ENCODE results near the gene HPX.

The HPX gene, protein sequence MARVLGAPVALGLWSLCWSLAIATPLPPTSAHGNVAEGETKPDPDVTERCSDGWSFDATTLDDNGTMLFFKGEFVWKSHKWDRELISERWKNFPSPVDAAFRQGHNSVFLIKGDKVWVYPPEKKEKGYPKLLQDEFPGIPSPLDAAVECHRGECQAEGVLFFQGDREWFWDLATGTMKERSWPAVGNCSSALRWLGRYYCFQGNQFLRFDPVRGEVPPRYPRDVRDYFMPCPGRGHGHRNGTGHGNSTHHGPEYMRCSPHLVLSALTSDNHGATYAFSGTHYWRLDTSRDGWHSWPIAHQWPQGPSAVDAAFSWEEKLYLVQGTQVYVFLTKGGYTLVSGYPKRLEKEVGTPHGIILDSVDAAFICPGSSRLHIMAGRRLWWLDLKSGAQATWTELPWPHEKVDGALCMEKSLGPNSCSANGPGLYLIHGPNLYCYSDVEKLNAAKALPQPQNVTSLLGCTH

GRCh38 chr11:6440906-6441358, at the start of gene HPX:
Gene HPX (minus strand): TSS chr11:6440987. CDS start chr11:6440963, 24 bp downstream.
- Histone ChIP-seq H3K4me3 (ENCODE audit: low read depth in 1 of 2, low read length in 2 of 2) (no peak within 1 kb of the TSS), H3K9me3 (ENCODE audit: low read length) (no peaks in the 10 kb centered on the region), H3K27me3 (ENCODE audit: control insufficient read depth in 1 of 2, insufficient read depth in 2 of 2, low read length in 2 of 2) (no peaks in the 10 kb centered on the region), H3K27ac (ENCODE audit: low read depth, low read length) (no peak within 1 kb of the TSS), H3K36me3 (ENCODE audit: insufficient read depth, low read length) (no peaks in the 10 kb centered on the region), H3K9ac (ENCODE audit: low read length) (no peak within 1 kb of the TSS), H3K4me1 (ENCODE audit: insufficient read depth, low read length) (no peaks in the 10 kb centered on the region)

DNA sequence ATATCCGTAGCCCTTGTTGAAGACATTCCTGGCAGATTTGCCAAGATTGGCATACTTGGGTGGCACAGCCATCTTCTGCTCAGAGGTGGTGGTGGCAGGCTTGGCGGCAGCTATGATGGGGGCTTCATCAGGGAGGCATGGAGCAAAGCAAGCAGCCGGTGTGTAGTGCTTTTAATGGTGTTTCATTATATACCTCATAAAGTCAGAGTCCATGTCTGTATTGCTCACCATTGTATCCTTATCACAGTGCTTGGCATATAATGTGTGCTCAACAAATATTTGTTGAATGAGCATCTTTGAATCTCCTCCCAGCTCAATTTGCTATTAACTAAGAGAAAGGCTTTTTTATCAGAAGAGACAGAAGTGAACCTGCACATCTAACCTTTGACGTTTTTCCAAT, 48.5 kb upstream of the HPX start:
- Histone ChIP-seq H3K36me3 (ENCODE audit: insufficient read depth, low read length) (peaks cover 41% of the 10 kb centered on the region), H3K4me1 (ENCODE audit: insufficient read depth, low read length) (no peaks in the 10 kb centered on the region), H3K9ac (ENCODE audit: low read length) (no peak overlapping the region), H3K27ac (ENCODE audit: low read depth, low read length) (no peak overlapping the region), H3K27me3 (ENCODE audit: control insufficient read depth in 1 of 2, insufficient read depth in 2 of 2, low read length in 2 of 2) (no peaks in the 10 kb centered on the region), H3K9me3 (ENCODE audit: low read length) (no peaks in the 10 kb centered on the region), H3K4me3 (ENCODE audit: low read depth in 1 of 2, low read length in 2 of 2) (no peak overlapping the region)

GRCh38 chr11:6488821-6489220, 48.0 kb upstream of the HPX start:
- no peaks in the 10 kb centered on the region for H3K4me1 ChIP-seq (ENCODE audit: insufficient read depth, low read length)
- H3K27me3 ChIP-seq (ENCODE audit: control insufficient read depth in 1 of 2, insufficient read depth in 2 of 2, low read length in 2 of 2): no peaks in the 10 kb centered on the region
- H3K27ac ChIP-seq (ENCODE audit: low read depth, low read length): no peak overlapping the region
- no peaks in the 10 kb centered on the region for H3K9me3 ChIP-seq (ENCODE audit: low read length)
- no peak overlapping the region for H3K9ac ChIP-seq (ENCODE audit: low read length)
- H3K4me3 ChIP-seq (ENCODE audit: low read depth in 1 of 2, low read length in 2 of 2): no peak overlapping the region
- H3K36me3 ChIP-seq (ENCODE audit: insufficient read depth, low read length): peaks cover 41% of the 10 kb centered on the region

DNA sequence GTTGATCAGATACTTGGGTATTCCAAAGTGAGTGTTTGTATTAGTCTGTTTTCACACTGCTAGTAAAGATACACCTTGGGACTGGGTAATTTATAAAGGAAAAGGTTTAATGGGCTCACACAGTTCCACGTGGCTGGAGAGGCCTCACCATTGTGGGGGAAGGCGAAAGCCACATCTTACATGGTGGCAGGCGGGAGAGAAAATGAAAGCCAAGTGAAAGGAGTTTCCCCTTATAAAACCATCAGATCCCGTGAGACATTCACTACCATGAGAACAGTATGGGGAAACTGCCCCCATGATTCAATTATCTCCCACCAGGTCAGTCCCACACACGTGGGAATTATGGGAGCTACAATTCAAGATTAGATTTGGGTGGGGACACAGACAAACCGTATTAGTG, 47.6 kb upstream of the HPX start:
- Histone ChIP-seq H3K4me1 (ENCODE audit: insufficient read depth, low read length) (no peaks in the 10 kb centered on the region), H3K9ac (ENCODE audit: low read length) (no peak overlapping the region), H3K4me3 (ENCODE audit: low read depth in 1 of 2, low read length in 2 of 2) (no peak overlapping the region), H3K27ac (ENCODE audit: low read depth, low read length) (no peak overlapping the region), H3K9me3 (ENCODE audit: low read length) (no peaks in the 10 kb centered on the region), H3K36me3 (ENCODE audit: insufficient read depth, low read length) (peaks cover 46% of the 10 kb centered on the region), H3K27me3 (ENCODE audit: control insufficient read depth in 1 of 2, insufficient read depth in 2 of 2, low read length in 2 of 2) (no peaks in the 10 kb centered on the region)

DNA sequence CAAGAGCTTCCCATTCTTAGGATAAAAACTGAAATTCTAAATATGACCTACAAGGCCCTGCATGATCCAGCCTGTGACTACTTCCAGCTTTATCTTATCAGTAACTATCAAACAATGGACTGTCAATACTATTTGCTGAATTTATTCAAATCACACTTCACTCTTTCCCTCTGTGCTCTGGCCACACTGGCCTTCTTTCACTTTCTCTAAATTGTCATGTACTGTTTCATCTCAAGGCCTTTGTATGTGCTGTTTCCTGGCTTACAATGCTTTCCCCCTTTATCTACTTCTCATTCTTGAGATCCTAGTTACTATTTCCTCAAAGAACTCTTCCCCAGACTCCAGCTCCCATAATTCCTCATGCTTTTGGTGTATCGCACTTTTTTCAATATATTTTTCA, 46.2 kb upstream of the HPX start:
- Histone ChIP-seq H3K9ac (ENCODE audit: low read length) (no peak overlapping the region), H3K36me3 (ENCODE audit: insufficient read depth, low read length) (peaks cover 60% of the 10 kb centered on the region), H3K4me1 (ENCODE audit: insufficient read depth, low read length) (peaks cover 10% of the 10 kb centered on the region), H3K4me3 (ENCODE audit: low read depth in 1 of 2, low read length in 2 of 2) (no peak overlapping the region), H3K27me3 (ENCODE audit: control insufficient read depth in 1 of 2, insufficient read depth in 2 of 2, low read length in 2 of 2) (no peaks in the 10 kb centered on the region), H3K27ac (ENCODE audit: low read depth, low read length) (no peak overlapping the region), H3K9me3 (ENCODE audit: low read length) (no peaks in the 10 kb centered on the region)

GRCh38 chr11:6486256-6486655, 45.5 kb upstream of the HPX start:
- Histone ChIP-seq H3K4me3 (ENCODE audit: low read depth in 1 of 2, low read length in 2 of 2) (no peak overlapping the region), H3K36me3 (ENCODE audit: insufficient read depth, low read length) (peaks cover 54% of the 10 kb centered on the region)

GRCh38 chr11:6485661-6486060, 44.9 kb upstream of the HPX start:
- peaks cover 54% of the 10 kb centered on the region for H3K36me3 ChIP-seq (ENCODE audit: insufficient read depth, low read length)
- H3K4me1 ChIP-seq (ENCODE audit: insufficient read depth, low read length): peaks cover 13% of the 10 kb centered on the region

More at GRCh38 chr11:6486256-6486655, 45.5 kb upstream of the HPX start:
- H3K9ac ChIP-seq (ENCODE audit: low read length): no peak overlapping the region
- no peak overlapping the region for H3K27ac ChIP-seq (ENCODE audit: low read depth, low read length)
- H3K27me3 ChIP-seq (ENCODE audit: control insufficient read depth in 1 of 2, insufficient read depth in 2 of 2, low read length in 2 of 2): no peaks in the 10 kb centered on the region
- no peaks in the 10 kb centered on the region for H3K9me3 ChIP-seq (ENCODE audit: low read length)
- H3K4me1 ChIP-seq (ENCODE audit: insufficient read depth, low read length): peaks cover 12% of the 10 kb centered on the region

GRCh38 chr11:6483015-6483414, 42.2 kb upstream of the HPX start:
- Histone ChIP-seq H3K27ac (ENCODE audit: low read depth, low read length) (no peak overlapping the region), H3K4me3 (ENCODE audit: low read depth in 1 of 2, low read length in 2 of 2) (no peak overlapping the region), H3K36me3 (ENCODE audit: insufficient read depth, low read length) (peaks cover 66% of the 10 kb centered on the region), H3K4me1 (ENCODE audit: insufficient read depth, low read length) (peaks cover 25% of the 10 kb centered on the region), H3K9me3 (ENCODE audit: low read length) (no peaks in the 10 kb centered on the region), H3K9ac (ENCODE audit: low read length) (peak overlapping the region; percentile 95), H3K27me3 (ENCODE audit: control insufficient read depth in 1 of 2, insufficient read depth in 2 of 2, low read length in 2 of 2) (no peaks in the 10 kb centered on the region)

More at GRCh38 chr11:6485661-6486060, 44.9 kb upstream of the HPX start:
- Histone ChIP-seq H3K27me3 (ENCODE audit: control insufficient read depth in 1 of 2, insufficient read depth in 2 of 2, low read length in 2 of 2) (no peaks in the 10 kb centered on the region), H3K9me3 (ENCODE audit: low read length) (no peaks in the 10 kb centered on the region), H3K9ac (ENCODE audit: low read length) (no peak overlapping the region), H3K27ac (ENCODE audit: low read depth, low read length) (no peak overlapping the region), H3K4me3 (ENCODE audit: low read depth in 1 of 2, low read length in 2 of 2) (no peak overlapping the region)

DNA sequence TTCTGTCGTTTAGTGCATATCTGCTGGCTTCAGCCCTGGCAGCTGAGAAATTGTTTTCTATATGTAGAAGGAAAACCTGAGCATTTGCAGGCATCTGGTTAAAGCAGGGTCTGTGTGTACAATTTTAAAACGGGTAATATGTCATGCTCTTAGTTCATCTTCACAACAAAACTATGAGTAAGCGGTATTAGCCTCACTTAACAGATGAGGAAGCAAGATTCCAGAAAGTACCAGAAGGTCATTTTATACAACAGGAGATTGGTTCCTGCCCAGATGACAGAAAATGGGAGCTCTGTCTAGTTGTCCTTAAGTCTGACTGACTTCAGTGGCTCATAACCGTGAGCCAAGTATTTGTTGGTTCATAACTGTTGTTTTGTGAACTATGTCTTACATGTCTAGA, 41.7 kb upstream of the HPX start:
- peak overlapping the region; percentile 92 to 95 for H3K4me3 ChIP-seq (ENCODE audit: low read depth in 1 of 2, low read length in 2 of 2)
- H3K4me1 ChIP-seq (ENCODE audit: insufficient read depth, low read length): peaks cover 25% of the 10 kb centered on the region
- no peaks in the 10 kb centered on the region for H3K9me3 ChIP-seq (ENCODE audit: low read length)
- H3K36me3 ChIP-seq (ENCODE audit: insufficient read depth, low read length): peaks cover 66% of the 10 kb centered on the region
- H3K9ac ChIP-seq (ENCODE audit: low read length): peak overlapping the region; percentile 95
- peak overlapping the region; percentile 92 for H3K27ac ChIP-seq (ENCODE audit: low read depth, low read length)
- no peaks in the 10 kb centered on the region for H3K27me3 ChIP-seq (ENCODE audit: control insufficient read depth in 1 of 2, insufficient read depth in 2 of 2, low read length in 2 of 2)

DNA sequence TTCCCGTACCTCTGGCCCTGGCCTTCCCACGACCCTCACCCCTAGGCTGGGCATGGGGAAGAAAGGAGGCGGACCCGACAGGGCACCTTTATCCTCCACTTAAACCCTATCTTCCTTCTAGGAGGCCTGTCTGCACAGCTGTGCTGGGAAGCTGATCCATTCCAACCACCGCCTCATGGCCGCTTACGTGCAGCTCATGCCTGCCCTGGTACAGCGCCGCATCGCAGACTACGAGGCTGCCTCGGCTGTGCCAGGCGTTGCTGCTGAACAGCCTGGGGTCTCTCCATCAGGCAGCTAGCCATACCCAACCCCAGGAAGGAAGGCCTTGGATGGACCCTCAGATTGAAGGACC, 41.1 kb upstream of the HPX start:
- no peaks in the 10 kb centered on the region for H3K9me3 ChIP-seq (ENCODE audit: low read length)
- H3K4me1 ChIP-seq (ENCODE audit: insufficient read depth, low read length): peaks cover 25% of the 10 kb centered on the region
- H3K27ac ChIP-seq (ENCODE audit: low read depth, low read length): peak overlapping the region; percentile 92
- H3K4me3 ChIP-seq (ENCODE audit: low read depth in 1 of 2, low read length in 2 of 2): peak overlapping the region; percentile 92 to 95
- H3K36me3 ChIP-seq (ENCODE audit: insufficient read depth, low read length): peaks cover 70% of the 10 kb centered on the region
- H3K27me3 ChIP-seq (ENCODE audit: control insufficient read depth in 1 of 2, insufficient read depth in 2 of 2, low read length in 2 of 2): no peaks in the 10 kb centered on the region
- peak overlapping the region; percentile 95 for H3K9ac ChIP-seq (ENCODE audit: low read length)

DNA sequence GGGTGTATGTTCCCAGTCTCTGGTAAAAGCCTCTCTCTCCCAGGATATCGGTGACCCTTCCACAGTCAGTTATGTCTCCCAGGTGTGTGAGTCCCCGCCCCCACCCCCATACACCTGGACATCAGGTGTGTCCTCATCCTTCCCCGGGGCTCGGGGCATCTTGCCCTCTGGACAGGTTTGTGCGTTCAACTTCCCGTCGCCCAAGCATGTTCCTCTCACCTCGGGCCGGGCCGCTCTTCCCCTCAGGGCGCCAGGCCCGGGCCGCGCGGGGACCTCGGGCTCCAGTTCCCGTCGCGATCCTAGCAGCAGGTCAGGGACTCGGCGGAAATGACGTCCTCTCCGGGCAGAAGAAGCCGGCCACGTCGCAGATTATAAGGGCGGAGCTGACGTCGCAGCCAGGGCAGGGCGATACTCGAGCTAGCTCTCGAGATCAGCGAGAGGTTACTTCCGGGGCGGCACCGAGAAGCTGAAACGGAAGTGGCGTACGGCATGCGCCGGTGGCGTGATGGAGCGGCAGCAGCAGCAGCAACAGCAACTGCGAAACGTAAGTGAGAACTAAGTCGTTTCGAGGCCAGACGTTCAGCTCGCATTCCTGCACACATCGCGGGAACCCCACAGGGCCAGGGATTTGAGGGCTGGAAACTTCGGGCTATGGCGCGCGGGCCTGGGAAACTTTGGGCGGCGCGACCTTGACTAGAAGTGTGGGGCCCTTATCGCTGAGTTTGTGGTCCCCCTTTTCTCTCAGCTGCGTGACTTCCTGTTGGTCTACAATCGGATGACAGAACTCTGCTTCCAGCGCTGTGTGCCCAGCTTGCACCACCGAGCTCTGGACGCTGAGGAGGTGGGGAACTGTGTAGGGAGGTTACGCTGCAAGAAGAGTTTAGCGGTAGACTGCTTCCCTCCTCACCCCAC, 40.5 kb upstream of the HPX start, which contains the start of the genes ARFIP2 and TIMM10B:
TSS of gene ARFIP2 (minus strand) at position 320 of the 912 bp plus-strand sequence. CDS start 910 bp downstream, outside the sequence.
TSS of gene TIMM10B (plus strand) at position 490 of the 912 bp plus-strand sequence. CDS start at position 506, 16 bp downstream.
- Histone ChIP-seq H3K36me3 (ENCODE audit: insufficient read depth, low read length) (peaks cover 72% of the 10 kb centered on the region), H3K4me3 (ENCODE audit: low read depth in 1 of 2, low read length in 2 of 2) (peak within 1 kb of the TSS; percentile 92 to 95), H3K9me3 (ENCODE audit: low read length) (no peaks in the 10 kb centered on the region), H3K9ac (ENCODE audit: low read length) (peak within 1 kb of the TSS; percentile 95), H3K4me1 (ENCODE audit: insufficient read depth, low read length) (peaks cover 25% of the 10 kb centered on the region), H3K27me3 (ENCODE audit: control insufficient read depth in 1 of 2, insufficient read depth in 2 of 2, low read length in 2 of 2) (no peaks in the 10 kb centered on the region), H3K27ac (ENCODE audit: low read depth, low read length) (peak within 1 kb of the TSS; percentile 92)

All from muscle layer of colon (tissue), 2 donors.